HG02763 (cell line): ENCODE measurements around the gene APOBEC3F.

Experiments used
- ATAC-seq: cut with Tn5 transposase; IDR thresholded peaks from one replicate; pipeline ENCODE4 v1.9.1; 2021; ENCODE audit warnings: mild to moderate bottlenecking, moderate library complexity; ENCODE audit not compliant: unreplicated experiment

Gene APOBEC3F

GRCh38 chr22:39090426-39091064, 49.9 kb downstream of the APOBEC3F start:
- no peak for ATAC-seq

GRCh38 chr22:39091126-39092081, 50.7 kb downstream of the APOBEC3F start:
- ATAC-seq: no peak

- ATAC-seq: no peak
These were observed 51.6 kb downstream of the APOBEC3F start for GRCh38 chr22:39092111-39092862.

- no peak for ATAC-seq
These were observed 54.2 kb downstream of the APOBEC3F start for GRCh38 chr22:39094717-39095389.

GRCh38 chr22:39095971-39096370, 55.3 kb downstream of the APOBEC3F start:
- no peak for ATAC-seq

GRCh38 chr22:39097098-39098020, 56.7 kb downstream of the APOBEC3F start, which contains the start of gene APOBEC3H:
APOBEC3H (plus strand) TSS chr22:39097244; CDS start chr22:39100279, 3,035 bp downstream.
- no peak for ATAC-seq

GRCh38 chr22:39098026-39098425, 57.4 kb downstream of the APOBEC3F start:
- ATAC-seq: no peak

- no peak for ATAC-seq
These were observed 57.9 kb downstream of the APOBEC3F start for GRCh38 chr22:39098576-39098975.

- no peak for ATAC-seq
These were observed 60.6 kb downstream of the APOBEC3F start for GRCh38 chr22:39101226-39101625.

- ATAC-seq: no peak
These were observed 62.8 kb downstream of the APOBEC3F start for GRCh38 chr22:39103431-39103830.
